ENCODE measurements around the gene FLAD1. TPM values are rescaled to one million over a fixed set of nuclear protein-coding genes. Genes with fewer than 3 reads are reported as not detected.

Gene FLAD1
- total and polyA plus RNA-seq, 2 donors (not counting 3 experiments of a cell fraction or from before 2014, with no cell fraction given), result 42.2 to 59.1 TPM

GRCh38 chr1:155026154-155026553, 43.0 kb downstream of the FLAD1 start:
- Histone ChIP-seq H3K4me2 (ENCODE audit: insufficient read depth, low read length) (no peak overlapping the region), H4K20me1 (replicated peaks; ENCODE audit: control insufficient read depth, extremely low read depth, insufficient read depth, low read length) (no peaks in the 10 kb centered on the region), H2AFZ (ENCODE audit: low read depth, low read length) (no peak overlapping the region), H3K9me3 (replicated peaks; ENCODE audit: control insufficient read depth, insufficient read depth, low read length) (no peaks in the 10 kb centered on the region), H3K4me1 (ENCODE audit: control insufficient read depth, extremely low read depth, insufficient read depth, low read length) (no peaks in the 10 kb centered on the region), H3K9ac (replicated peaks; ENCODE audit: extremely low read depth, insufficient read depth, low read length) (no peak overlapping the region), H3K9me1 (replicated peaks; ENCODE audit: control insufficient read depth, extremely low read depth, insufficient read depth, low read length) (no peaks in the 10 kb centered on the region), H3K27me3 (ENCODE audit: control insufficient read depth in 2 of 2, insufficient read depth in 2 of 2, low read length in 2 of 2) (no peaks in the 10 kb centered on the region), H3K27ac (ENCODE audit: insufficient read depth, low read depth, low read length) (no peak overlapping the region), H3K79me2 (ENCODE audit: control insufficient read depth, insufficient read depth, low read length) (no peaks in the 10 kb centered on the region), H3K36me3 (ENCODE audit: control insufficient read depth in 2 of 2, extremely low read depth in 1 of 2, insufficient read depth in 2 of 2, low read length in 2 of 2) (no peaks in the 10 kb centered on the region), H3K4me3 (replicated peaks in 1 of 3; ENCODE audit: insufficient read depth in 1 of 3, low read depth in 1 of 3, low read length in 3 of 3) (no peak overlapping the region)
- POLR2A ChIA-PET, result no interaction called here
- dilution Hi-C loops (cut with MboI; ENCODE audit: extremely low pct_ligation_motif_present, low sequenced_read_pairs), result no loop called here
- TF ChIP-seq JUN (IDR thresholded peaks at IDR 0.05; ENCODE audit: borderline replicate concordance, insufficient read depth, insufficient read length, low read depth) (no peak), GATA2 (IDR thresholded peaks at IDR 0.05; ENCODE audit: insufficient read depth, insufficient read length, low read depth, low read length) (no peak), MYC (IDR thresholded peaks at IDR 0.05; ENCODE audit: low read depth, low read length) (no peak), POLR2A (IDR thresholded peaks at IDR 0.05; ENCODE audit: low read depth, low read length) (no peak), POLR2AphosphoS5 (IDR thresholded peaks at IDR 0.05; ENCODE audit: insufficient read depth, low read depth, low read length) (no peak), EZH2 (IDR thresholded peaks at IDR 0.05; ENCODE audit: borderline replicate concordance, low read depth, low read length, severe bottlenecking) (no peak), MAX (IDR thresholded peaks at IDR 0.05; ENCODE audit: insufficient read depth, insufficient read length) (no peak), FOS (IDR thresholded peaks at IDR 0.05; ENCODE audit: borderline replicate concordance, insufficient read depth, low read length) (no peak)
- TF ChIP-seq, protein P1, sequence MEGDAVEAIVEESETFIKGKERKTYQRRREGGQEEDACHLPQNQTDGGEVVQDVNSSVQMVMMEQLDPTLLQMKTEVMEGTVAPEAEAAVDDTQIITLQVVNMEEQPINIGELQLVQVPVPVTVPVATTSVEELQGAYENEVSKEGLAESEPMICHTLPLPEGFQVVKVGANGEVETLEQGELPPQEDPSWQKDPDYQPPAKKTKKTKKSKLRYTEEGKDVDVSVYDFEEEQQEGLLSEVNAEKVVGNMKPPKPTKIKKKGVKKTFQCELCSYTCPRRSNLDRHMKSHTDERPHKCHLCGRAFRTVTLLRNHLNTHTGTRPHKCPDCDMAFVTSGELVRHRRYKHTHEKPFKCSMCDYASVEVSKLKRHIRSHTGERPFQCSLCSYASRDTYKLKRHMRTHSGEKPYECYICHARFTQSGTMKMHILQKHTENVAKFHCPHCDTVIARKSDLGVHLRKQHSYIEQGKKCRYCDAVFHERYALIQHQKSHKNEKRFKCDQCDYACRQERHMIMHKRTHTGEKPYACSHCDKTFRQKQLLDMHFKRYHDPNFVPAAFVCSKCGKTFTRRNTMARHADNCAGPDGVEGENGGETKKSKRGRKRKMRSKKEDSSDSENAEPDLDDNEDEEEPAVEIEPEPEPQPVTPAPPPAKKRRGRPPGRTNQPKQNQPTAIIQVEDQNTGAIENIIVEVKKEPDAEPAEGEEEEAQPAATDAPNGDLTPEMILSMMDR (IDR thresholded peaks at IDR 0.05; ENCODE audit: extremely low read depth in 1 of 2, insufficient read depth in 1 of 2, low read depth in 1 of 2, low read length in 2 of 2), result no peak
- FAIRE-seq, result no peak
- no TSS peak for BruUV-seq (replicated peaks)
- DNase-seq (ENCODE audit: low read depth, low spot score), result no peak
- CTCF ChIA-PET, result interaction anchor here (0.7 to 1.4 kb wide), 2 partner anchors 9 to 11 kb away, joined by 3 to 6 read pairs; no protein-coding TSS in a partner anchor
- intact Hi-C loops (cut with micrococcal nuclease), result no loop called here
